ENCODE measurements around the gene MACROD2.
"Not testable (repeated sequence)": the region's sequence is repeated elsewhere in the genome, so short reads cannot be mapped to it uniquely, and the experiment has no call there.

Gene MACROD2

GRCh38 chr20:15977026-15977425 is 1981.7 kb downstream of the MACROD2 start:
- DNase-seq: no peak

GRCh38 chr20:15977758-15978157 is 1982.4 kb downstream of the MACROD2 start:
- DNase-seq: no peak

GRCh38 chr20:15985494-15986368 is 1990.4 kb downstream of the MACROD2 start:
- not testable (repeated sequence) for DNase-seq

- no peak for DNase-seq
Observed at GRCh38 chr20:15986690-15987089, 1991.4 kb downstream of the MACROD2 start.

GRCh38 chr20:15991279-15991678 is 1996.0 kb downstream of the MACROD2 start:
- DNase-seq: no peak

GRCh38 chr20:15992564-15992963 is 1997.2 kb downstream of the MACROD2 start:
- DNase-seq: no peak

- DNase-seq: no peak
Observed at GRCh38 chr20:16000112-16000511, 2004.8 kb downstream of the MACROD2 start.

GRCh38 chr20:16001286-16001685 is 2006.0 kb downstream of the MACROD2 start:
- DNase-seq: no peak

GRCh38 chr20:16003310-16003709 is 2008.0 kb downstream of the MACROD2 start:
- DNase-seq: no peak

- DNase-seq: no peak
Observed at GRCh38 chr20:16004108-16004854, 2009.0 kb downstream of the MACROD2 start.

- no peak for DNase-seq
Observed at GRCh38 chr20:16005021-16005914, 2010.0 kb downstream of the MACROD2 start.

GRCh38 chr20:16005915-16006493 is 2010.7 kb downstream of the MACROD2 start:
- no peak for DNase-seq

- DNase-seq: no peak
Observed at GRCh38 chr20:16007164-16007563, 2011.8 kb downstream of the MACROD2 start.

- DNase-seq: no peak
Observed at GRCh38 chr20:16007962-16008361, 2012.6 kb downstream of the MACROD2 start.

GRCh38 chr20:16011056-16011455 is 2015.7 kb downstream of the MACROD2 start:
- DNase-seq: no peak

- DNase-seq: no peak
Observed at GRCh38 chr20:16011519-16011918, 2016.2 kb downstream of the MACROD2 start.

GRCh38 chr20:16012934-16013333 is 2017.6 kb downstream of the MACROD2 start:
- not testable (repeated sequence) for DNase-seq

- DNase-seq: no peak
Observed at GRCh38 chr20:16013631-16014030, 2018.3 kb downstream of the MACROD2 start.

GRCh38 chr20:16014436-16014835 is 2019.1 kb downstream of the MACROD2 start:
- DNase-seq: no peak

GRCh38 chr20:16017656-16018055 is 2022.3 kb downstream of the MACROD2 start:
- no peak for DNase-seq

GRCh38 chr20:16018881-16019280 is 2023.6 kb downstream of the MACROD2 start:
- DNase-seq: no peak

- DNase-seq: no peak
Observed at GRCh38 chr20:16020971-16021370, 2025.7 kb downstream of the MACROD2 start.

- DNase-seq: no peak
Observed at GRCh38 chr20:16025084-16025483, 2029.8 kb downstream of the MACROD2 start.

Data from NCI-H748 treated with DMSO at 0.1 percent for 48 hours (cell line).